Right lobe of liver (tissue), 6 donors: ENCODE data around the gene PCDHA9. TPM values are rescaled to one million over a fixed set of nuclear protein-coding genes. Genes with fewer than 3 reads are reported as not detected.
"Not testable (repeated sequence)": the region's sequence is repeated elsewhere in the genome, so short reads cannot be mapped to it uniquely, and the experiment has no call there.

Experiments
- ATAC-seq, 4 donors: fragments of 200-7000 bp; cut with Tn5 transposase; one replicate each; pipeline ENCODE4 v1.9.1; 2020; ENCODE audit warnings: mild to moderate bottlenecking in 4 of 4, moderate library complexity in 4 of 4
- DNase-seq, 3 donors: peaks; one replicate each; pipeline ENCODE4 v3.0.0-alpha.2; 2020
- H3K27ac ChIP-seq, 3 donors: fragments of 200-600 bp; one replicate each; pipeline ENCODE4 v1.8.0; 2022
- H3K27me3 ChIP-seq, 2 donors: fragments of 200-600 bp; one replicate each; pipeline ENCODE4 v1.8.0; 2022
- H3K36me3 ChIP-seq, 4 donors: fragments of 200-600 bp; sonication (generic) in 1 of 4; one replicate each; pipeline versions ENCODE4 v1.5.1 to v1.8.0; 2017 to 2022; ENCODE audit warnings: control low read depth in 1 of 4
- H3K4me1 ChIP-seq, 4 donors: fragments of 200-600 bp; sonication (generic) in 1 of 4; one replicate each; pipeline versions ENCODE4 v1.5.1 to v1.8.0; 2017 to 2022; ENCODE audit warnings: control low read depth in 1 of 4
- H3K4me3 ChIP-seq, 3 donors: fragments of 200-600 bp; one replicate each; pipeline ENCODE4 v1.8.0; 2022
- H3K9me3 ChIP-seq, 4 donors: fragments of 200-600 bp; sonication (generic) in 1 of 4; one replicate each; pipeline versions ENCODE4 v1.5.1 to v1.8.0; 2017 to 2022; ENCODE audit warnings: control low read depth in 1 of 4
- POLR2A ChIP-seq: fragments of 450-650 bp; IDR thresholded peaks from one replicate; pipeline ENCODE4 v1.6.1; 2017; ENCODE audit warnings: antibody characterized with exemption, mild to moderate bottlenecking
- WGBS: methylation state at CpG from one replicate; pipeline ENCODE4 v1.1.6; 2018; ENCODE audit warnings: low coverage, low lambda C conversion rate; ENCODE audit not compliant: insufficient coverage; ENCODE audit errors: missing lambda C conversion rate; 5-methylcytosine and 5-hydroxymethylcytosine counted together
- intact Hi-C, 2 donors: fragments of 100-400 bp; cut with DNase I; formaldehyde crosslinking; loops; one replicate each; pipeline versions ENCODE4 v1.11.2 to v1.14.1; 2022
- total RNA-seq, 6 experiments: library from RNA; depleted of rRNA in 2 of 6; stranded (reverse); fragments of >200 nt in 2 of 6; fragmentation: NEBNext Ultra II Directional in 3 of 6; extraction: Animal tissue kit (Norgen Biotek cat#: 25700) in 3 of 6; gene quantifications; one replicate each; pipeline versions ENCODE4 v1.1.0 to v1.2.4, GENCODE V29; 2016 to 2023
- TF ChIP-seq, protein P1 (sequence below), 4 donors: fragments of 200-600 bp in 3 of 4; fragments of 450-650 bp in 1 of 4; IDR thresholded peaks; one replicate each; pipeline versions ENCODE4 v1.5.1 to v1.8.0; 2016 to 2022; ENCODE audit warnings: antibody characterized with exemption in 4 of 4, mild to moderate bottlenecking in 2 of 4
- donor health status: DM: no; HTN: yes; CAD: no.
- donor health status: DM: no; HTN: no; CAD: no.
- donor health status: DM: no; HTN: no; CAD: no.
- donor health status: DM: no; HTN: yes; CAD: no.
- donor health status: DM: no; HTN: yes; CAD: no.

PCDHA9 gene
- total RNA-seq, 6 experiments from 2014 or later = not detected

GRCh38 chr5:140822281-140822629 is 25.9 kb upstream of the PCDHA9 start:
- H3K4me1 ChIP-seq = no peaks in the 10 kb centered on the region
- TF ChIP-seq, protein P1, sequence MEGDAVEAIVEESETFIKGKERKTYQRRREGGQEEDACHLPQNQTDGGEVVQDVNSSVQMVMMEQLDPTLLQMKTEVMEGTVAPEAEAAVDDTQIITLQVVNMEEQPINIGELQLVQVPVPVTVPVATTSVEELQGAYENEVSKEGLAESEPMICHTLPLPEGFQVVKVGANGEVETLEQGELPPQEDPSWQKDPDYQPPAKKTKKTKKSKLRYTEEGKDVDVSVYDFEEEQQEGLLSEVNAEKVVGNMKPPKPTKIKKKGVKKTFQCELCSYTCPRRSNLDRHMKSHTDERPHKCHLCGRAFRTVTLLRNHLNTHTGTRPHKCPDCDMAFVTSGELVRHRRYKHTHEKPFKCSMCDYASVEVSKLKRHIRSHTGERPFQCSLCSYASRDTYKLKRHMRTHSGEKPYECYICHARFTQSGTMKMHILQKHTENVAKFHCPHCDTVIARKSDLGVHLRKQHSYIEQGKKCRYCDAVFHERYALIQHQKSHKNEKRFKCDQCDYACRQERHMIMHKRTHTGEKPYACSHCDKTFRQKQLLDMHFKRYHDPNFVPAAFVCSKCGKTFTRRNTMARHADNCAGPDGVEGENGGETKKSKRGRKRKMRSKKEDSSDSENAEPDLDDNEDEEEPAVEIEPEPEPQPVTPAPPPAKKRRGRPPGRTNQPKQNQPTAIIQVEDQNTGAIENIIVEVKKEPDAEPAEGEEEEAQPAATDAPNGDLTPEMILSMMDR (IDR thresholded peaks at IDR 0.05) = peak in 1 of 4 donors; percentile 2
- TF ChIP-seq POLR2A = no peak
- no peak overlapping the region for H3K27ac ChIP-seq
- no peak overlapping the region for H3K4me3 ChIP-seq
- no peak for DNase-seq
- peaks cover 0 to 11% of the 10 kb centered on the region in 2 donors for H3K27me3 ChIP-seq
- intact Hi-C loops = no loop called here
- 20% methylated on average over 6 of the region's 6 CpGs for WGBS
- H3K9me3 ChIP-seq = no peaks in the 10 kb centered on the region
- no peak for ATAC-seq
- no peaks in the 10 kb centered on the region for H3K36me3 ChIP-seq

DNA sequence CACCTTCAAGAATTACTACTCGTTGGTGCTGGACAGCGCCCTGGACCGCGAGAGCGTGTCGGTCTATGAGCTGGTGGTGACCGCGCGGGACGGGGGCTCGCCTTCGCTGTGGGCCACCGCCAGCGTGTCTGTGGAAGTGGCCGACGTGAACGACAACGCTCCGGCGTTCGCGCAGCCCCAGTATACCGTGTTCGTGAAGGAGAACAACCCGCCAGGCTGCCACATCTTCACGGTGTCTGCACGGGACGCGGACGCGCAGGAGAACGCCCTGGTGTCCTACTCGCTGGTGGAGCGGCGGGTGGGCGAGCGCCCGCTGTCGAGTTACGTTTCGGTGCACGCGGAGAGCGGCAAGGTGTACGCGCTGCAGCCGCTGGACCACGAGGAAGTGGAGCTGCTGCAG is 25.2 kb upstream of the PCDHA9 start:
- WGBS = 25% methylated on average over 4 of the region's 48 CpGs
- H3K27me3 ChIP-seq = peaks cover 0 to 11% of the 10 kb centered on the region in 2 donors
- ATAC-seq, DNase-seq, H3K4me3 ChIP-seq, H3K9me3 ChIP-seq, H3K27ac ChIP-seq, intact Hi-C loops, H3K4me1 ChIP-seq, H3K36me3 ChIP-seq: not testable (repeated sequence)

DNA sequence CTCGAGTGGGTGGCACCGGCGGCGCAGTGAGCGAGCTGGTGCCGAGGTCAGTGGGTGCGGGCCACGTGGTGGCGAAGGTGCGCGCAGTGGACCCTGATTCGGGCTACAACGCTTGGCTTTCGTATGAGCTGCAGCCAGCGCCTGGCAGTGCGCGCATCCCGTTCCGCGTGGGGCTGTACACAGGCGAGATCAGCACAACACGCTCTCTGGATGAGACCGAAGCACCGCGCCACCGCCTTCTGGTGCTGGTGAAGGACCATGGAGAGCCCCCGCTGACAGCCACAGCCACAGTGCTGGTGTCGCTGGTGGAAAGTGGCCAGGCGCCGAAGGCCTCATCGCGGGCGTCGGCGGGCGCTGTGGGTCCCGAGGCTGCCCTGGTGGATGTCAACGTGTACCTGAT is 24.7 kb upstream of the PCDHA9 start:
- peaks cover 0 to 2% (median 0%) of the 10 kb centered on the region in 4 donors for H3K9me3 ChIP-seq
- no peaks in the 10 kb centered on the region for H3K4me1 ChIP-seq
- intact Hi-C loops = no loop called here
- TF ChIP-seq POLR2A = no peak
- TF ChIP-seq, protein P1 (IDR thresholded peaks at IDR 0.05) = no peak
- H3K36me3 ChIP-seq = no peaks in the 10 kb centered on the region
- ATAC-seq = no peak
- WGBS = no CpG with 5 or more reads among the region's 38 CpGs
- H3K4me3 ChIP-seq = no peak overlapping the region
- H3K27me3 ChIP-seq = peaks cover 0 to 8% of the 10 kb centered on the region in 2 donors
- no peak overlapping the region for H3K27ac ChIP-seq
- DNase-seq = peak in 1 of 3 donors; percentile 46

DNA sequence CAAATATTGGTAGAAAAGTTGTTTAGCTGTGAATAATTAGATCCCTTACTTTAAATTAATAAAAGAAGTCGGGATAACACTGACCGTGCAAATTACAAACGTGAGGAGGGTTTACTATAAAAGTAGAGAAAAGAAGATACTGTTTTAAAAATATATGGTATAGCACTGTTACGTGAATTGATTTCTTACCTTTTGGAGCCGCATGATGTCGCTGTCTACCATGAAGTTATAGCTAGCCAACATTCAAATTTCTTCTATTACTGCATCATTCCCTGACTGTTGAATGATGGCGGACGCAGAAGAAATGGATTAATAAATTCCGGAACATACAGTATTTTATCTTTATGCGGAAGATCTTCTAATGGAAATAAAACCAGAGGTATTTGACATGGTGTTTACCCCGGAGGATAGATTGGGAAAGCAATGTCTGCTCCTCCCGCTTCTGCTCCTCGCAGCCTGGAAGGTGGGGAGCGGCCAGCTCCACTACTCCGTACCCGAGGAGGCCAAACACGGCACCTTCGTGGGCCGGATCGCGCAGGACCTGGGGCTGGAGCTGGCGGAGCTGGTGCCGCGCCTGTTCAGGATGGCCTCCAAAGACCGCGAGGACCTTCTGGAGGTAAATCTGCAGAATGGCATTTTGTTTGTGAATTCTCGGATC is 20.3 kb upstream of the PCDHA9 start, which contains the start of gene PCDHA6:
TSS of gene PCDHA6 (plus strand) at position 257 of the 658 bp plus-strand sequence. CDS start at position 389, 132 bp downstream.
- 14% methylated on average over 14 of the region's 27 CpGs for WGBS
- ATAC-seq = no peak
- peaks cover 0 to 10% of the 10 kb centered on the region in 2 donors for H3K27me3 ChIP-seq

DNA sequence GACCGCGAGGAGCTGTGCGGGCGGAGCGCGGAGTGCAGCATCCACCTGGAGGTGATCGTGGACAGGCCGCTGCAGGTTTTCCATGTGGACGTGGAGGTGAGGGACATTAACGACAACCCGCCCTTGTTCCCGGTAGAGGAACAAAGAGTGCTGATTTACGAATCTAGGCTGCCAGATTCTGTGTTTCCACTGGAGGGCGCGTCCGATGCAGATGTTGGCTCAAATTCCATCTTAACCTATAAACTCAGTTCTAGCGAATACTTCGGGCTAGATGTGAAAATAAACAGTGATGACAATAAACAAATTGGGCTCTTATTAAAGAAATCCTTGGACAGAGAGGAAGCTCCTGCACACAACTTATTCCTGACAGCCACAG is 19.8 kb upstream of the PCDHA9 start:
- Histone ChIP-seq H3K36me3 (no peaks in the 10 kb centered on the region), H3K27ac (no peak overlapping the region), H3K4me3 (no peak overlapping the region), H3K4me1 (no peaks in the 10 kb centered on the region), H3K9me3 (peaks cover 0 to 2% (median 0%) of the 10 kb centered on the region in 4 donors), H3K27me3 (peaks cover 0 to 10% of the 10 kb centered on the region in 2 donors)
- no peak for TF ChIP-seq POLR2A
- TF ChIP-seq, protein P1 (IDR thresholded peaks at IDR 0.05) = no peak
- ATAC-seq = no peak
- 31% methylated on average over 16 of the region's 18 CpGs for WGBS
- intact Hi-C loops = no loop called here
- DNase-seq = no peak

More for the DNA sequence above, 20.3 kb upstream of the PCDHA9 start, which contains the start of gene PCDHA6:
- Histone ChIP-seq H3K36me3 (no peaks in the 10 kb centered on the region), H3K27ac (no peak within 1 kb of the TSS), H3K4me1 (no peaks in the 10 kb centered on the region), H3K9me3 (peaks cover 0 to 2% (median 0%) of the 10 kb centered on the region in 4 donors), H3K4me3 (no peak within 1 kb of the TSS)
- intact Hi-C loops = no loop called here
- no peak for TF ChIP-seq POLR2A
- TF ChIP-seq, protein P1 (IDR thresholded peaks at IDR 0.05) = no peak
- DNase-seq = no peak

GRCh38 chr5:140829511-140830501 is 18.4 kb upstream of the PCDHA9 start:
- intact Hi-C loops, H3K27ac ChIP-seq, H3K9me3 ChIP-seq, ATAC-seq, DNase-seq, H3K4me1 ChIP-seq, H3K36me3 ChIP-seq, H3K4me3 ChIP-seq: not testable (repeated sequence)
- peaks cover 0 to 10% of the 10 kb centered on the region in 2 donors for H3K27me3 ChIP-seq
- 61% methylated on average over 12 of the region's 106 CpGs for WGBS
